Measurements from ENCODE around the gene ENPP6.

ENPP6 gene

GRCh38 chr4:184193556-184194525 is 23.8 kb downstream of the ENPP6 start:
- no peak overlapping the region for H3K9ac ChIP-seq (ENCODE audit: low read length in 5 of 5)
- H3K27ac ChIP-seq (ENCODE audit: low read depth, low read length): no peak overlapping the region
- H3K36me3 ChIP-seq (ENCODE audit: control insufficient read depth in 5 of 5, insufficient read depth in 5 of 5, low read length in 5 of 5): no peaks in the 10 kb centered on the region
- H3K9me3 ChIP-seq (ENCODE audit: control insufficient read depth in 5 of 5, low read length in 5 of 5): no peaks in the 10 kb centered on the region
- no peak overlapping the region for H3K4me3 ChIP-seq (ENCODE audit: low read depth in 1 of 5, low read length in 5 of 5)
- no peaks in the 10 kb centered on the region for H3K4me1 ChIP-seq (ENCODE audit: control insufficient read depth in 5 of 5, insufficient read depth in 5 of 5, low read length in 5 of 5)
- H3K27me3 ChIP-seq (ENCODE audit: control insufficient read depth in 5 of 5, insufficient read depth in 4 of 5, low read length in 5 of 5): no peaks in the 10 kb centered on the region

DNA sequence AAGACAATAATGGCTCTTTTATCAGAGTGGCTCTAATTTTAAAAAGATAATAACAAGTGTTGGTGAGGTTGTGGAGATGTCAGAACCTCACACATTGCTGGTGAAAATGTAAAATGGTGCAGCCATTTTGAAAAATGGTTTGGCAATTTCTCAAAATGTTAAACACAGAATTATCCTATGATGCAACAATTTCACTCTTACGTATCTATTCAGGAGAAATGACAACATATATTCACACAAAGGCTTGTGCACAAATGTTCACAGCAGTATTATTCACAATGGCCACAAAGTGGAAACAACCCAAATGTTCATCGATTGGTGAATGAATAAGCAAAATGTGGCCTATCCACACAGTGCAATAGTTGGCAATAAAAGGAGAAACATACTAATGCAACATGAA is 24.7 kb downstream of the ENPP6 start:
- Histone ChIP-seq H3K27ac (ENCODE audit: low read depth, low read length) (no peak overlapping the region), H3K4me3 (ENCODE audit: low read depth in 1 of 5, low read length in 5 of 5) (no peak overlapping the region), H3K9me3 (ENCODE audit: control insufficient read depth in 5 of 5, low read length in 5 of 5) (no peaks in the 10 kb centered on the region), H3K27me3 (ENCODE audit: control insufficient read depth in 5 of 5, insufficient read depth in 4 of 5, low read length in 5 of 5) (no peaks in the 10 kb centered on the region), H3K36me3 (ENCODE audit: control insufficient read depth in 5 of 5, insufficient read depth in 5 of 5, low read length in 5 of 5) (no peaks in the 10 kb centered on the region), H3K4me1 (ENCODE audit: control insufficient read depth in 5 of 5, insufficient read depth in 5 of 5, low read length in 5 of 5) (no peaks in the 10 kb centered on the region), H3K9ac (ENCODE audit: low read length in 5 of 5) (no peak overlapping the region)

DNA sequence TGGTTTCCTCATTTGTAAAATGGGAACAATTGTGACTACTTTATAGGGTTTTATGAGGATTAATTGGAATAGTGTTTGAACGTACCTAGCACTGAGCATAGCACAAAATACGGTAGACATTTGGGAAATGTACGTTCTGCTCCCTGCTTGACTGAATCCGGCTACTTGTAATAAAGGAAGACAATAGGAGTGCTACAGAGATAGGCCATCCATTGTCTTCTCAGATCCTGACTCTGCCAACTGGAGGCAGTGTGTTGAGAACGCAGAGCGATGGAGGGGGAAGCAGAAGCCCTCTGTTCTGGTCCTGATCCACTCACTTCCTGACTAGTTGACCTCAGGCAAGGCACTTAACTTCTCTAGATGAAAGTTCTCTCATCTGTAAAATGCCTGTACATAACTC is 26.4 kb downstream of the ENPP6 start:
- Histone ChIP-seq H3K9me3 (ENCODE audit: control insufficient read depth in 5 of 5, low read length in 5 of 5) (no peaks in the 10 kb centered on the region), H3K27ac (ENCODE audit: low read depth, low read length) (no peak overlapping the region), H3K9ac (ENCODE audit: low read length in 5 of 5) (no peak overlapping the region), H3K27me3 (ENCODE audit: control insufficient read depth in 5 of 5, insufficient read depth in 4 of 5, low read length in 5 of 5) (no peaks in the 10 kb centered on the region), H3K4me3 (ENCODE audit: low read depth in 1 of 5, low read length in 5 of 5) (no peak overlapping the region), H3K4me1 (ENCODE audit: control insufficient read depth in 5 of 5, insufficient read depth in 5 of 5, low read length in 5 of 5) (no peaks in the 10 kb centered on the region), H3K36me3 (ENCODE audit: control insufficient read depth in 5 of 5, insufficient read depth in 5 of 5, low read length in 5 of 5) (no peaks in the 10 kb centered on the region)

GRCh38 chr4:184190711-184191110 is 27.0 kb downstream of the ENPP6 start:
- Histone ChIP-seq H3K4me3 (ENCODE audit: low read depth in 1 of 5, low read length in 5 of 5) (no peak overlapping the region), H3K27ac (ENCODE audit: low read depth, low read length) (no peak overlapping the region), H3K4me1 (ENCODE audit: control insufficient read depth in 5 of 5, insufficient read depth in 5 of 5, low read length in 5 of 5) (no peaks in the 10 kb centered on the region), H3K9ac (ENCODE audit: low read length in 5 of 5) (no peak overlapping the region), H3K36me3 (ENCODE audit: control insufficient read depth in 5 of 5, insufficient read depth in 5 of 5, low read length in 5 of 5) (no peaks in the 10 kb centered on the region), H3K9me3 (ENCODE audit: control insufficient read depth in 5 of 5, low read length in 5 of 5) (no peaks in the 10 kb centered on the region), H3K27me3 (ENCODE audit: control insufficient read depth in 5 of 5, insufficient read depth in 4 of 5, low read length in 5 of 5) (no peaks in the 10 kb centered on the region)

GRCh38 chr4:184189966-184190365 is 27.7 kb downstream of the ENPP6 start:
- Histone ChIP-seq H3K4me3 (ENCODE audit: low read depth in 1 of 5, low read length in 5 of 5) (no peak overlapping the region), H3K4me1 (ENCODE audit: control insufficient read depth in 5 of 5, insufficient read depth in 5 of 5, low read length in 5 of 5) (no peaks in the 10 kb centered on the region), H3K9ac (ENCODE audit: low read length in 5 of 5) (no peak overlapping the region), H3K27me3 (ENCODE audit: control insufficient read depth in 5 of 5, insufficient read depth in 4 of 5, low read length in 5 of 5) (no peaks in the 10 kb centered on the region), H3K36me3 (ENCODE audit: control insufficient read depth in 5 of 5, insufficient read depth in 5 of 5, low read length in 5 of 5) (no peaks in the 10 kb centered on the region), H3K27ac (ENCODE audit: low read depth, low read length) (no peak overlapping the region), H3K9me3 (ENCODE audit: control insufficient read depth in 5 of 5, low read length in 5 of 5) (no peaks in the 10 kb centered on the region)

DNA sequence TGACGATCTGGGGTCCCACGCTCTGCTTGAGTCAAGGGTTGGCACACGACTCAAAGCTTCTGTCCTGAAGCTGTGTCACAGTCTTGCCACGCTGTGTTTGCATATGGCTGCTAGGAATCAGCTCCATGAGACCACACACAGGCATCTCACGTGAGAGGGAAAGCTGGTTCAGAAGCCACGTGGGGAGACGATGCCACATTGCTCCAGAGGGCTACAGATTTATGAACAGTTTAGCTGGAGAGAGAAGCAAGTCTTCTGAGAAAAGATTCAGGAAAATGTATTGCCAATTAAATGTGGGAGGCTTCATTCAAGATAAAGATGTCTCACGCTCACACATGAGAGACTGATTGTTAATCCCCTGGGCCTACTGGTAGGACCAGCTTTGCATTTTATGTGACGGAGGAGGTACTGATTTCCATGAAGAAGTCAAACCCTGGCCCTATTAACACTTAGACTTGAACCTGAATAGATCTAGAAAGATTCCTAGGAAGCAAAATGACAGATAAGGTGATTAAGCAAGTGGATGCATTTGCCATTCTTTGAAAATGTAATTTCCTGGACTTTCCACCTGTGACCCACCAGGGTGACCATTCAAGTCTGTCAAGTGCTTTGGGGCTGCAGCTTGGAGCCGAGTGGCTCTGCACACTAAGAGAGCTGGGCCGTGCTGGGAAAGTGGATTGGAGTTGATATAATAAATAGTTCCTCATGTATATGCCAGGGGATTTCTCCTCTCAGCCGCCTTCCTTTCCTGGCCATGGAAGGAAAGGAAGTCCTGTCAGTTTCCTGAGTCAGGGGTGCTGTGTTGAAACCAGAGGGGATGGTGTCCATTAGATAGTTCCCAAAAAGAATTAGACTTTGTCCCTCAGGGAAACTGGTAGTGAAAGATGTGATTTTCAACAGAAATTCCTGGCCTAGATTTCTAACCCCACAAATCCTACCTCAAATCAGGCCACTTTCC is 29.0 kb downstream of the ENPP6 start:
- Histone ChIP-seq H3K4me1 (ENCODE audit: control insufficient read depth in 5 of 5, insufficient read depth in 5 of 5, low read length in 5 of 5) (no peaks in the 10 kb centered on the region), H3K4me3 (ENCODE audit: low read depth in 1 of 5, low read length in 5 of 5) (no peak overlapping the region), H3K9me3 (ENCODE audit: control insufficient read depth in 5 of 5, low read length in 5 of 5) (no peaks in the 10 kb centered on the region), H3K27me3 (ENCODE audit: control insufficient read depth in 5 of 5, insufficient read depth in 4 of 5, low read length in 5 of 5) (no peaks in the 10 kb centered on the region), H3K36me3 (ENCODE audit: control insufficient read depth in 5 of 5, insufficient read depth in 5 of 5, low read length in 5 of 5) (no peaks in the 10 kb centered on the region), H3K9ac (ENCODE audit: low read length in 5 of 5) (no peak overlapping the region), H3K27ac (ENCODE audit: low read depth, low read length) (no peak overlapping the region)

- peaks cover 0 to 4% (median 2%) of the 10 kb centered on the region in 5 donors for H3K9me3 ChIP-seq (ENCODE audit: control insufficient read depth in 5 of 5, low read length in 5 of 5)
- H3K27ac ChIP-seq (ENCODE audit: low read depth, low read length): no peak overlapping the region
- H3K9ac ChIP-seq (ENCODE audit: low read length in 5 of 5): no peak overlapping the region
- no peak overlapping the region for H3K4me3 ChIP-seq (ENCODE audit: low read depth in 1 of 5, low read length in 5 of 5)
- H3K27me3 ChIP-seq (ENCODE audit: control insufficient read depth in 5 of 5, insufficient read depth in 4 of 5, low read length in 5 of 5): peaks cover 2 to 17% (median 5%) of the 10 kb centered on the region in 5 donors
- H3K4me1 ChIP-seq (ENCODE audit: control insufficient read depth in 5 of 5, insufficient read depth in 5 of 5, low read length in 5 of 5): no peaks in the 10 kb centered on the region
- no peaks in the 10 kb centered on the region for H3K36me3 ChIP-seq (ENCODE audit: control insufficient read depth in 5 of 5, insufficient read depth in 5 of 5, low read length in 5 of 5)
Measured at GRCh38 chr4:184177271-184177670, 40.4 kb downstream of the ENPP6 start.

DNA sequence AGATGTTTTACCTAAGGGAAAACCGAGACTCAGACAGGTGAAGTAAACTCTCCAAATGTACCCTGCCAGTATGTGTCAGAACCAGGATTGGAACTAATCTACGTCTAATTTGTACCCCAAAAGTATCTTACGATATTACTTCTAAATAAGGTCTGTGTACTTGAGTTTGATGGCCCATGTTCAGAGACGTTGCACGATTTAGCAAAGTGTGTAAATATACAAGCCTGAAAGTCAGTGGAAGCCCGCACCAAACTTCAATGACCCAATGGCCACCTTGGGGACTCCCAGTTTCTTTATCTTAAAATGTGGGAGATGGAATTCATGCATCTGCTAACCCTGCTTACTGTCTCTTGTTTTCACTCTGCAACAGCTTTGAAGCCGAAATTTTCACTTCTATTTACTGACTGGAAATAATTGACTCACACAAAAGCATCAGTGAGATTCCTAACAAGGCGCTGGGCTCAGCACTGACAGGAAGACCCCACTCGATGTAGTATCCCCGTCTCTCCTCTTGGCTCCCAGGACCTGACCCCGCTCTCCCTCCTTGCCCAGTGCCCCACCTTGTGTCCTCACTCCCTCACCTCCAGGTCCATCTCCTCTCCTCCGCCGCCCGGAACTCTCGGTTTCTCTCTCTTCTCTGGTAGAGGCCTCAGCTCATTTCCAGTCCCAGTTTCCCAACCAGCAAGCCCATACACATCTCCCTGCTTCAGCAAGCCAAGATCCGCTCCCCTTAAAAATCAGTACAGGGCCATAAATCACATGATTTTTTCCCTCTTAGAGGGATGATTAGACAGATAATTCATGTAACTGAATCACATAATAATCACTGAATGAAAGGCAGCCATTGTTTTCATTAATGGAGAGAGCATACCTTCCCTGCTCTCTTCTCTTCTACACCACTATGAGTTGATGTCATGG is 42.8 kb downstream of the ENPP6 start:
- no peak overlapping the region for H3K4me3 ChIP-seq (ENCODE audit: low read depth in 1 of 5, low read length in 5 of 5)
- peaks cover 3 to 27% (median 7%) of the 10 kb centered on the region in 5 donors for H3K27me3 ChIP-seq (ENCODE audit: control insufficient read depth in 5 of 5, insufficient read depth in 4 of 5, low read length in 5 of 5)
- H3K36me3 ChIP-seq (ENCODE audit: control insufficient read depth in 5 of 5, insufficient read depth in 5 of 5, low read length in 5 of 5): no peaks in the 10 kb centered on the region
- no peak overlapping the region for H3K27ac ChIP-seq (ENCODE audit: low read depth, low read length)
- peaks cover 0 to 4% (median 2%) of the 10 kb centered on the region in 5 donors for H3K9me3 ChIP-seq (ENCODE audit: control insufficient read depth in 5 of 5, low read length in 5 of 5)
- H3K9ac ChIP-seq (ENCODE audit: low read length in 5 of 5): no peak overlapping the region
- no peaks in the 10 kb centered on the region for H3K4me1 ChIP-seq (ENCODE audit: control insufficient read depth in 5 of 5, insufficient read depth in 5 of 5, low read length in 5 of 5)

GRCh38 chr4:184171011-184171410 is 46.7 kb downstream of the ENPP6 start:
- no peaks in the 10 kb centered on the region for H3K9me3 ChIP-seq (ENCODE audit: control insufficient read depth in 5 of 5, low read length in 5 of 5)
- peaks cover 0 to 8% (median 4%) of the 10 kb centered on the region in 5 donors for H3K4me1 ChIP-seq (ENCODE audit: control insufficient read depth in 5 of 5, insufficient read depth in 5 of 5, low read length in 5 of 5)
- H3K27ac ChIP-seq (ENCODE audit: low read depth, low read length): no peak overlapping the region
- peaks cover 3 to 26% (median 7%) of the 10 kb centered on the region in 5 donors for H3K27me3 ChIP-seq (ENCODE audit: control insufficient read depth in 5 of 5, insufficient read depth in 4 of 5, low read length in 5 of 5)
- H3K4me3 ChIP-seq (ENCODE audit: low read depth in 1 of 5, low read length in 5 of 5): no peak overlapping the region
- H3K36me3 ChIP-seq (ENCODE audit: control insufficient read depth in 5 of 5, insufficient read depth in 5 of 5, low read length in 5 of 5): no peaks in the 10 kb centered on the region
- H3K9ac ChIP-seq (ENCODE audit: low read length in 5 of 5): no peak overlapping the region

All from subcutaneous abdominal adipose tissue (tissue), 5 donors.